ENCODE results near the gene TMPRSS13.

DNA sequence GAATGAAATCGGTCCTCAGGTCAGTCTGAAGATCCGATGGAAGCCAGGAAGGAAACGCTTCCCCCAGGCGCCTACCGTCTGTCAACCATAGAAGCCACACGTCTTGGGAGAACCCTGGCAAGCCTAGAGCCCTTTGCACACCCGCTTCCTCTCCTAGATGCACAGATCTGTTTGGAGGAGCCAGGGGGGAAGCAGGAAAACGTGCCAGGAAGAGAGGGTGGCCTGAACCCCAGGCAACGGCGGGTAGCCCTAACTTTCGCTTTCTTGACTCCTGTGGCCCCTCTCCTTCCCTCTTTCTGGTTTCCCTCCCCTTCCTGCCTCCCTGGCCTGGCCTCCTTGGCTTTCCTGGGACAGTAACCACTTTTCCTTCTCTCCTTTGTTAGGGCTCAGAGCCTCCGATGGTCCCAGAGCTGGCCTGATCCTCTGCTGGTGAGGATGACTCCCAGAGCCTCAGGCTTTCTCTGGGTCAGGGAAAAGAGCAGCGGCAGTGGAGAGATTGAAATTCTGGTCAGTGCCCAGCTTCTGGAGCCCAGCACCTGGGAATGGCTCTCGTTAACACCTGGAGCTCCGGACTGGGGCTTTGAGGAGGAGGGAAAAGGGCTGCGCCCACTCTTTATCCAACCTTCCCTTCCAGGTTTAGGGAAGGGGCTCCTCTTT, 54.8 kb downstream of the TMPRSS13 start:
- no peak for TF ChIP-seq POLR2A (IDR thresholded peaks at IDR 0.05)
- TF ChIP-seq, protein P1, sequence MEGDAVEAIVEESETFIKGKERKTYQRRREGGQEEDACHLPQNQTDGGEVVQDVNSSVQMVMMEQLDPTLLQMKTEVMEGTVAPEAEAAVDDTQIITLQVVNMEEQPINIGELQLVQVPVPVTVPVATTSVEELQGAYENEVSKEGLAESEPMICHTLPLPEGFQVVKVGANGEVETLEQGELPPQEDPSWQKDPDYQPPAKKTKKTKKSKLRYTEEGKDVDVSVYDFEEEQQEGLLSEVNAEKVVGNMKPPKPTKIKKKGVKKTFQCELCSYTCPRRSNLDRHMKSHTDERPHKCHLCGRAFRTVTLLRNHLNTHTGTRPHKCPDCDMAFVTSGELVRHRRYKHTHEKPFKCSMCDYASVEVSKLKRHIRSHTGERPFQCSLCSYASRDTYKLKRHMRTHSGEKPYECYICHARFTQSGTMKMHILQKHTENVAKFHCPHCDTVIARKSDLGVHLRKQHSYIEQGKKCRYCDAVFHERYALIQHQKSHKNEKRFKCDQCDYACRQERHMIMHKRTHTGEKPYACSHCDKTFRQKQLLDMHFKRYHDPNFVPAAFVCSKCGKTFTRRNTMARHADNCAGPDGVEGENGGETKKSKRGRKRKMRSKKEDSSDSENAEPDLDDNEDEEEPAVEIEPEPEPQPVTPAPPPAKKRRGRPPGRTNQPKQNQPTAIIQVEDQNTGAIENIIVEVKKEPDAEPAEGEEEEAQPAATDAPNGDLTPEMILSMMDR (IDR thresholded peaks at IDR 0.05), result no peak

All from heart left ventricle (tissue), 13 donors.